ENCODE measurements around the gene EPHB1.

Gene EPHB1

GRCh38 chr3:134852132-134852531 lies 57.1 kb downstream of the EPHB1 start:
- Histone ChIP-seq H3K27ac (ENCODE audit: poor library complexity, severe bottlenecking) (no peak overlapping the region), H3K9me3 (ENCODE audit: severe bottlenecking) (no peaks in the 10 kb centered on the region), H3K27me3 (ENCODE audit: insufficient read depth, poor library complexity, severe bottlenecking) (no peaks in the 10 kb centered on the region), H3K4me3 (ENCODE audit: severe bottlenecking) (no peak overlapping the region), H3K36me3 (ENCODE audit: low read depth) (no peaks in the 10 kb centered on the region), H3K4me1 (ENCODE audit: insufficient read depth, poor library complexity, severe bottlenecking) (peaks cover 9% of the 10 kb centered on the region)
- no peak for TF ChIP-seq CTCF (IDR thresholded peaks at IDR 0.05; ENCODE audit: poor library complexity, severe bottlenecking)
- no peak for ATAC-seq (ENCODE audit: low read depth)
- DNase-seq (ENCODE audit: low spot score), result no peak

- H3K4me3 ChIP-seq (ENCODE audit: severe bottlenecking), result no peak overlapping the region
- H3K27ac ChIP-seq (ENCODE audit: poor library complexity, severe bottlenecking), result no peak overlapping the region
- H3K36me3 ChIP-seq (ENCODE audit: low read depth), result no peaks in the 10 kb centered on the region
- H3K4me1 ChIP-seq (ENCODE audit: insufficient read depth, poor library complexity, severe bottlenecking), result peaks cover 1% of the 10 kb centered on the region
- ATAC-seq (ENCODE audit: low read depth), result no peak
- no peak for TF ChIP-seq CTCF (IDR thresholded peaks at IDR 0.05; ENCODE audit: poor library complexity, severe bottlenecking)
- no peaks in the 10 kb centered on the region for H3K9me3 ChIP-seq (ENCODE audit: severe bottlenecking)
- DNase-seq (ENCODE audit: low spot score), result no peak
- H3K27me3 ChIP-seq (ENCODE audit: insufficient read depth, poor library complexity, severe bottlenecking), result no peaks in the 10 kb centered on the region
Observed at GRCh38 chr3:134852893-134853351, 57.9 kb downstream of the EPHB1 start.

GRCh38 chr3:134854254-134854653 lies 59.2 kb downstream of the EPHB1 start:
- H3K36me3 ChIP-seq (ENCODE audit: low read depth), result no peaks in the 10 kb centered on the region
- H3K4me1 ChIP-seq (ENCODE audit: insufficient read depth, poor library complexity, severe bottlenecking), result no peaks in the 10 kb centered on the region
- no peak overlapping the region for H3K4me3 ChIP-seq (ENCODE audit: severe bottlenecking)
- H3K9me3 ChIP-seq (ENCODE audit: severe bottlenecking), result no peaks in the 10 kb centered on the region
- H3K27ac ChIP-seq (ENCODE audit: poor library complexity, severe bottlenecking), result no peak overlapping the region
- ATAC-seq (ENCODE audit: low read depth) (no peak), DNase-seq (ENCODE audit: low spot score) (no peak)
- H3K27me3 ChIP-seq (ENCODE audit: insufficient read depth, poor library complexity, severe bottlenecking), result no peaks in the 10 kb centered on the region
- TF ChIP-seq CTCF (IDR thresholded peaks at IDR 0.05; ENCODE audit: poor library complexity, severe bottlenecking), result no peak

- DNase-seq (ENCODE audit: low spot score) (no peak), ATAC-seq (ENCODE audit: low read depth) (no peak)
- no peak overlapping the region for H3K4me3 ChIP-seq (ENCODE audit: severe bottlenecking)
- TF ChIP-seq CTCF (IDR thresholded peaks at IDR 0.05; ENCODE audit: poor library complexity, severe bottlenecking), result no peak
- H3K27me3 ChIP-seq (ENCODE audit: insufficient read depth, poor library complexity, severe bottlenecking), result no peaks in the 10 kb centered on the region
- no peaks in the 10 kb centered on the region for H3K36me3 ChIP-seq (ENCODE audit: low read depth)
- no peak overlapping the region for H3K27ac ChIP-seq (ENCODE audit: poor library complexity, severe bottlenecking)
- H3K9me3 ChIP-seq (ENCODE audit: severe bottlenecking), result no peaks in the 10 kb centered on the region
- H3K4me1 ChIP-seq (ENCODE audit: insufficient read depth, poor library complexity, severe bottlenecking), result no peaks in the 10 kb centered on the region
Observed at GRCh38 chr3:134857356-134857755, 62.3 kb downstream of the EPHB1 start.

GRCh38 chr3:134857776-134858362 lies 62.8 kb downstream of the EPHB1 start:
- TF ChIP-seq CTCF (IDR thresholded peaks at IDR 0.05; ENCODE audit: poor library complexity, severe bottlenecking), result no peak
- Histone ChIP-seq H3K4me1 (ENCODE audit: insufficient read depth, poor library complexity, severe bottlenecking) (no peaks in the 10 kb centered on the region), H3K27me3 (ENCODE audit: insufficient read depth, poor library complexity, severe bottlenecking) (no peaks in the 10 kb centered on the region), H3K4me3 (ENCODE audit: severe bottlenecking) (no peak overlapping the region), H3K9me3 (ENCODE audit: severe bottlenecking) (no peaks in the 10 kb centered on the region), H3K27ac (ENCODE audit: poor library complexity, severe bottlenecking) (no peak overlapping the region), H3K36me3 (ENCODE audit: low read depth) (no peaks in the 10 kb centered on the region)
- ATAC-seq (ENCODE audit: low read depth), result no peak
- DNase-seq (ENCODE audit: low spot score), result no peak
